ENCODE results near the gene BPIFB3.

DNA sequence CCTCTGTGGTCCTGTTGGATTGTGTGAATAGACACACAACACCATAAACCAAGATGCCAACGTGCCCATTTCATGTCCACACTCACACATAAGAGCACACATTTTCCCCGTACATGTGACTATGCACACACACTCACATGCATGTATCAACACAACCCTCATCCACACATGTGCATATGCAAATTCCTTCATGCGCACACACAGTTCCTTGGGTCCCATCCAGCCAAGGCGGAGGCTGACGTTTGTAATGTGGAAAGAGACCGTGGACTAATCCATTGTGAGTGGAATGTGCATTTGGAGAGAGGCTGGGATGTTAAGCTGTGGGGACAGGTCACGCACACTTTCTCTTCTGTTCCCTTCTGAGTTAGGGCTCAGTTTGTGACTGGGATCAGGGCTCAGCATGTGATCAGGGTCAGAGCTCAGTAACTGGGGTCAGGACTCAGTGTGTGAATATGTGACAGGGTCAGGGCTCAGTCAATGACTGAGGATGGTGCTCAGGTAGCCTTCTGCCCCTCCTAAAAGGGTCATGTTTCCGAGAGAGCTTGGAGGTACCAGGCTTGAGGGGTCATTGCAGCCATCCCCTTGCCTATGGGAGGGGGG lies 46.8 kb upstream of the BPIFB3 start:
- TF ChIP-seq, protein P1, sequence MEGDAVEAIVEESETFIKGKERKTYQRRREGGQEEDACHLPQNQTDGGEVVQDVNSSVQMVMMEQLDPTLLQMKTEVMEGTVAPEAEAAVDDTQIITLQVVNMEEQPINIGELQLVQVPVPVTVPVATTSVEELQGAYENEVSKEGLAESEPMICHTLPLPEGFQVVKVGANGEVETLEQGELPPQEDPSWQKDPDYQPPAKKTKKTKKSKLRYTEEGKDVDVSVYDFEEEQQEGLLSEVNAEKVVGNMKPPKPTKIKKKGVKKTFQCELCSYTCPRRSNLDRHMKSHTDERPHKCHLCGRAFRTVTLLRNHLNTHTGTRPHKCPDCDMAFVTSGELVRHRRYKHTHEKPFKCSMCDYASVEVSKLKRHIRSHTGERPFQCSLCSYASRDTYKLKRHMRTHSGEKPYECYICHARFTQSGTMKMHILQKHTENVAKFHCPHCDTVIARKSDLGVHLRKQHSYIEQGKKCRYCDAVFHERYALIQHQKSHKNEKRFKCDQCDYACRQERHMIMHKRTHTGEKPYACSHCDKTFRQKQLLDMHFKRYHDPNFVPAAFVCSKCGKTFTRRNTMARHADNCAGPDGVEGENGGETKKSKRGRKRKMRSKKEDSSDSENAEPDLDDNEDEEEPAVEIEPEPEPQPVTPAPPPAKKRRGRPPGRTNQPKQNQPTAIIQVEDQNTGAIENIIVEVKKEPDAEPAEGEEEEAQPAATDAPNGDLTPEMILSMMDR (IDR thresholded peaks at IDR 0.05) = no peak
- no peak for TF ChIP-seq POLR2A (IDR thresholded peaks at IDR 0.05)
